H1 (cell line): ENCODE measurements around the gene PRSS22. TPM values are rescaled to one million over a fixed set of nuclear protein-coding genes. Genes with fewer than 3 reads are reported as not detected.

Experiments used
- CTCF ChIA-PET: fragments of 300-600 bp; sonication (Branson Sonifier 250); formaldehyde crosslinking; loops from one replicate; lab custom pipeline; 2021; ENCODE audit not compliant: partially characterized antibody; lab: Charles Lee
- POLR2A ChIA-PET: fragments of 300-600 bp; sonication (Branson Sonifier 250); formaldehyde crosslinking; loops from one replicate; lab custom pipeline; 2021; ENCODE audit warnings: inconsistent platforms; ENCODE audit not compliant: partially characterized antibody; lab: Charles Lee
- DNase-seq, 2 experiments: peaks; one replicate each; pipeline versions ENCODE4 v3.0.0 to v3.0.0-alpha.2; 2010 to 2022; ENCODE audit warnings: low spot score in 2 of 2, low read depth in 1 of 2, mixed read lengths in 1 of 2
- FAIRE-seq: peaks from 2 replicates; lab custom pipeline; 2011; peaks lifted over from hg19 to GRCh38; lab: Jason Lieb, UNC
- H2AFZ ChIP-seq: 2 replicates; pipeline ENCODE4 v1.8.1; 2012; ENCODE audit warnings: low read length, inconsistent platforms
- H2AK5ac ChIP-seq: 2 replicates; pipeline ENCODE4 v1.6.1; 2013; ENCODE audit warnings: low read depth, low read length
- H2BK120ac ChIP-seq: replicated peaks from 2 replicates; pipeline ENCODE3; 2013; ENCODE audit warnings: low read depth, low read length, inconsistent platforms
- H2BK12ac ChIP-seq: 2 replicates; pipeline ENCODE4 v1.6.1; 2013; ENCODE audit warnings: low read depth, low read length
- H2BK15ac ChIP-seq: 2 replicates; pipeline ENCODE4 v1.6.1; 2013; ENCODE audit warnings: low read length
- H2BK20ac ChIP-seq: 2 replicates; pipeline ENCODE4 v1.6.1; 2013; ENCODE audit warnings: low read length
- H2BK5ac ChIP-seq: 2 replicates; pipeline ENCODE4 v1.6.1; 2013; ENCODE audit warnings: low read depth, low read length
- H3K14ac ChIP-seq: 2 replicates; pipeline ENCODE4 v1.6.1; 2013; ENCODE audit warnings: inconsistent platforms; ENCODE audit not compliant: insufficient read length
- H3K18ac ChIP-seq: 2 replicates; pipeline ENCODE4 v1.6.1; 2013; ENCODE audit warnings: low read length; ENCODE audit errors: extremely low read depth
- H3K23ac ChIP-seq: 2 replicates; pipeline ENCODE4 v1.6.1; 2013; ENCODE audit warnings: inconsistent platforms; ENCODE audit not compliant: insufficient read length
- H3K23me2 ChIP-seq: 2 replicates; pipeline ENCODE4 v1.6.1; 2013; ENCODE audit warnings: low read depth, low read length
- H3K27ac ChIP-seq: 2 replicates; pipeline ENCODE4 v1.6.1; 2011; ENCODE audit warnings: low read depth, low read length, inconsistent platforms
- H3K27me3 ChIP-seq, 4 experiments: replicated peaks in 1 of 4; 1 replicate in 1 of 4; 2 replicates in 3 of 4; pipeline versions ENCODE4 v1.6.1 to v1.8.1; 2011 to 2013; ENCODE audit warnings: low read length in 3 of 4, mild to moderate bottlenecking in 3 of 4, inconsistent platforms in 2 of 4, mixed read lengths in 2 of 4, moderate library complexity in 1 of 4; ENCODE audit not compliant: control insufficient read depth in 3 of 4, insufficient read depth in 3 of 4; ENCODE audit errors: extremely low read depth in 1 of 4
- H3K36me3 ChIP-seq, 4 experiments: 2 replicates each; pipeline versions ENCODE4 v1.6.1 to v1.8.1; 2011 to 2013; ENCODE audit warnings: mild to moderate bottlenecking in 4 of 4, low read length in 3 of 4, moderate library complexity in 2 of 4, control low read depth in 1 of 4, inconsistent platforms in 1 of 4; ENCODE audit not compliant: insufficient read depth in 4 of 4, control insufficient read depth in 2 of 4
- H3K4ac ChIP-seq: replicated peaks from 2 replicates; pipeline ENCODE3; 2013; ENCODE audit warnings: low read length, low read depth, mixed read lengths, inconsistent platforms; ENCODE audit not compliant: insufficient read length
- H3K4me1 ChIP-seq, 4 experiments: replicated peaks in 1 of 4; 1 replicate in 1 of 4; 2 replicates in 3 of 4; pipeline versions ENCODE4 v1.6.1 to v1.8.1; 2011 to 2013; ENCODE audit warnings: low read length in 3 of 4, inconsistent platforms in 2 of 4, mixed read lengths in 1 of 4; ENCODE audit not compliant: insufficient read depth in 4 of 4, control insufficient read depth in 3 of 4
- H3K4me2 ChIP-seq, 2 experiments: 2 replicates each; pipeline versions ENCODE4 v1.6.1 to v1.8.1; 2011 to 2013; ENCODE audit warnings: low read depth in 2 of 2, low read length in 2 of 2, control low read depth in 1 of 2, inconsistent platforms in 1 of 2, mild to moderate bottlenecking in 1 of 2; ENCODE audit not compliant: insufficient read depth in 1 of 2
- H3K4me3 ChIP-seq, 4 experiments: fragments of 200-600, 300-600 bp in 1 of 4; sonication (generic), shearing (Covaris generic), sonication (Bioruptor Twin) in 1 of 4; 2 replicates each; pipeline versions ENCODE4 v1.5.1 to v1.8.1; 2011 to 2016; ENCODE audit warnings: low read length in 4 of 4, low read depth in 3 of 4, control low read depth in 2 of 4, inconsistent platforms in 2 of 4, mild to moderate bottlenecking in 2 of 4, mixed read lengths in 1 of 4, moderate library complexity in 1 of 4; ENCODE audit not compliant: insufficient read depth in 2 of 4; ENCODE audit errors: extremely low read depth in 1 of 4
- H3K56ac ChIP-seq: replicated peaks from 2 replicates; pipeline ENCODE3; 2013; ENCODE audit warnings: low read depth, mild to moderate bottlenecking, mixed read lengths, low read length, inconsistent platforms; ENCODE audit not compliant: insufficient read length
- H3K79me1 ChIP-seq: 2 replicates; pipeline ENCODE4 v1.6.1; 2013; ENCODE audit warnings: low read depth, low read length, control low read depth
- H3K79me2 ChIP-seq, 2 experiments: 2 replicates each; pipeline versions ENCODE4 v1.6.1 to v1.8.1; 2012 to 2013; ENCODE audit warnings: low read length in 2 of 2, mild to moderate bottlenecking in 2 of 2, inconsistent platforms in 1 of 2; ENCODE audit not compliant: insufficient read depth in 2 of 2, control insufficient read depth in 1 of 2
- H3K9ac ChIP-seq, 4 experiments: replicated peaks in 1 of 4; 1 replicate in 1 of 4; 2 replicates in 3 of 4; pipeline versions ENCODE4 v1.6.1 to v1.8.1; 2011 to 2013; ENCODE audit warnings: low read depth in 3 of 4, low read length in 3 of 4, control low read depth in 2 of 4, mild to moderate bottlenecking in 2 of 4, moderate library complexity in 2 of 4, inconsistent platforms in 1 of 4; ENCODE audit errors: extremely low read depth in 1 of 4
- H3K9me3 ChIP-seq, 2 experiments: 2 replicates each; pipeline versions ENCODE4 v1.6.1 to v1.8.1; 2012 to 2013; ENCODE audit warnings: mild to moderate bottlenecking in 2 of 2, moderate library complexity in 2 of 2, control low read depth in 1 of 2, inconsistent platforms in 1 of 2, low read depth in 1 of 2, low read length in 1 of 2, mixed read lengths in 1 of 2; ENCODE audit not compliant: insufficient read depth in 2 of 2
- H4K20me1 ChIP-seq, 2 experiments: replicated peaks in 1 of 2; 2 replicates each; pipeline versions ENCODE3 to v1.8.1; 2011 to 2013; ENCODE audit warnings: inconsistent platforms in 2 of 2, low read length in 2 of 2, mild to moderate bottlenecking in 1 of 2; ENCODE audit not compliant: insufficient read depth in 2 of 2, control insufficient read depth in 1 of 2
- H4K5ac ChIP-seq: 2 replicates; pipeline ENCODE4 v1.6.1; 2013; ENCODE audit warnings: low read length, low read depth, mixed read lengths, inconsistent platforms; ENCODE audit not compliant: insufficient read length
- H4K8ac ChIP-seq: 2 replicates; pipeline ENCODE4 v1.8.0; 2013; ENCODE audit warnings: mild to moderate bottlenecking, moderate library complexity, low read length, inconsistent platforms; ENCODE audit not compliant: insufficient read depth; ENCODE audit errors: extremely low read depth
- H4K91ac ChIP-seq: replicated peaks from 2 replicates; pipeline ENCODE3; 2013; ENCODE audit warnings: low read length, mixed read lengths, inconsistent platforms; ENCODE audit not compliant: insufficient read length
- RXRA ChIP-seq: IDR thresholded peaks from 2 replicates; pipeline ENCODE4 v1.6.1; 2011; ENCODE audit warnings: low read depth, mild to moderate bottlenecking, low read length, moderate library complexity; ENCODE audit not compliant: insufficient read depth
- WGBS, 2 experiments: shearing (Covaris generic) in 1 of 2; methylation state at CpG; one replicate each; pipeline versions ENCODE4 v1.1.6 to v1.1.7; 2013 to 2015; ENCODE audit warnings: low lambda C conversion rate in 2 of 2, mixed read lengths in 2 of 2, inconsistent platforms in 1 of 2, low coverage in 1 of 2, missing lambda C conversion rate in 1 of 2; ENCODE audit not compliant: insufficient replicate concordance in 2 of 2, insufficient coverage in 1 of 2, insufficient read length in 1 of 2; ENCODE audit errors: extremely low coverage in 1 of 2, missing lambda C conversion rate in 1 of 2; 5-methylcytosine and 5-hydroxymethylcytosine counted together
- polyA plus RNA-seq, 7 experiments: library from polyadenylated mRNA; depleted of rRNA in 3 of 7; stranded (reverse) in 5 of 7; unstranded in 2 of 7; fragments of >200 nt in 5 of 7; fragments of 200-250 nt in 2 of 7; gene quantifications; 1 replicate in 5 of 7; 2 replicates in 1 of 7; 4 replicates in 1 of 7; pipeline versions ENCODE4 v1.2.1 to v1.2.3, GENCODE V29; 2011 to 2013; ENCODE audit warnings: missing spikeins in 2 of 7, mixed read lengths in 2 of 7
- total RNA-seq: library from RNA; stranded (reverse); fragmentation: NEBNext Ultra II Directional; extraction: Animal tissue kit (Norgen Biotek cat#: 25700); gene quantifications from 2 replicates; pipeline ENCODE4 v1.2.1, GENCODE V29; 2021

PRSS22 gene
- total and polyA plus RNA-seq, 2 of the 8 experiments (the other 6 are each of a cell fraction or from before 2014, with no cell fraction given), result 4.0 to 4.4 TPM

GRCh38 chr16:2897110-2897509, 39.1 kb upstream of the PRSS22 start:
- no peak for FAIRE-seq
- CTCF ChIA-PET, result interaction anchor here (0.7 to 1.3 kb wide), 7 partner anchors 10 to 128 kb away, joined by 3 to 4 read pairs (median 3); no protein-coding TSS in a partner anchor
- no peak for TF ChIP-seq RXRA

More at GRCh38 chr16:2897110-2897509, 39.1 kb upstream of the PRSS22 start:
- Histone ChIP-seq H3K23me2 (no peaks in the 10 kb centered on the region), H2BK12ac (no peak overlapping the region), H3K56ac (no peak overlapping the region), H3K27ac (no peak overlapping the region), H3K18ac (no peak overlapping the region), H2BK20ac (no peak overlapping the region; the same call in 1 of the 2 replicates), H3K79me2 (no peaks in the 10 kb centered on the region), H3K23ac (no peak overlapping the region), H2BK5ac (no peak overlapping the region), H3K14ac (no peak overlapping the region), H3K4me1 (no peaks in the 10 kb centered on the region), H3K4ac (no peak overlapping the region), H4K8ac (no peak overlapping the region), H2BK15ac (no peak overlapping the region), H2AK5ac (no peak overlapping the region), H3K27me3 (no peaks in the 10 kb centered on the region), H2AFZ (no peak overlapping the region), H3K79me1 (no peaks in the 10 kb centered on the region), H3K4me3 (no peak overlapping the region), H3K4me2 (no peak overlapping the region), H3K9ac (no peak overlapping the region), H2BK120ac (no peak overlapping the region), H4K5ac (no peak overlapping the region), H3K36me3 (no peaks in the 10 kb centered on the region; a peak in 2 of 8 replicates), H3K9me3 (no peaks in the 10 kb centered on the region), H4K91ac (no peak overlapping the region), H4K20me1 (peaks cover 0 to 5% of the 10 kb centered on the region in 2 experiments)
- 85% methylated on average over 7 of the region's 7 CpGs; no CpG with 5 or more reads in 1 of the 2 experiments for WGBS, 2 experiments
- POLR2A ChIA-PET, result interaction anchor here (0.6 to 1.3 kb wide), 3 partner anchors 10 to 24 kb away, joined by 3 read pairs; partner anchors contain the start of gene FLYWCH2
- no peak for DNase-seq
